NT2/D1 (cell line): ENCODE results near the gene CHMP2B.

ENCODE experiments used
- YY1 ChIP-seq: IDR thresholded peaks from 2 replicates; pipeline ENCODE4 v1.6.1; 2011; ENCODE audit not compliant: insufficient read length, insufficient read depth
- ZNF274 ChIP-seq: IDR thresholded peaks from 2 replicates; pipeline ENCODE4 v1.6.1; 2011; ENCODE audit warnings: mild to moderate bottlenecking, low read depth, low read length

DNA sequence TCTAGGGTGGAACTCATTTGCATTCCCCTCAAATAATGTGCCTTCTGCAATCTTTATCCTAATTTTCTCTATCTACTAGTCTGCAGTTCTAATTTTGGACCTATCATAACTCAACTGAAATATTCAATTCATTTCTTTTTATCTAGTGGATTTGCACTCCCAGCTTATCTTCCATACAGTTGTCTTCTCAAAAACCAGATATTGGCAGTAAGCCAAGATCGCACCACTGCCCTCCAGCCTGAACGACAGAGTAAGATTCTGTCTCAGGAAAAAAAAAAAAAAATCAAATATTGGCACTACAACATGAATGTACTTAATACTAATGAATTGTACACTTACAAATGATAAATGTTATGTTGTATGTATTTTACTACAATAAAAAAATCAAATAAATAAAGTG is 18.0 kb upstream of the CHMP2B start:
- TF ChIP-seq ZNF274, result no peak
- no peak for TF ChIP-seq YY1
